Keratinocyte (primary cell): ENCODE data around the gene FAM3A. TPM values are rescaled to one million over a fixed set of nuclear protein-coding genes. Genes with fewer than 3 reads are reported as not detected.

Experiments used
- DNase-seq: peaks from one replicate; pipeline ENCODE4 v3.0.0-alpha.2; 2011; ENCODE audit warnings: low read depth, missing footprints, low spot score
- FAIRE-seq: peaks from 2 replicates; lab custom pipeline; 2011; peaks lifted over from hg19 to GRCh38; lab: Jason Lieb, UNC
- H2AFZ ChIP-seq: 2 replicates; pipeline ENCODE4 v1.6.0; 2012; ENCODE audit warnings: low read length, control low read depth, inconsistent platforms; ENCODE audit not compliant: control insufficient read depth
- H3K27ac ChIP-seq: 2 replicates; pipeline ENCODE4 v1.5.1; 2011; ENCODE audit warnings: low read length; ENCODE audit not compliant: control insufficient read depth, insufficient read depth
- H3K27me3 ChIP-seq: 3 replicates; pipeline ENCODE4 v1.6.0; 2011; ENCODE audit warnings: low read length; ENCODE audit not compliant: control insufficient read depth, insufficient read depth; ENCODE audit errors: extremely low read depth
- H3K36me3 ChIP-seq, 2 experiments: 2 replicates in 1 of 2; 3 replicates in 1 of 2; pipeline ENCODE4 v1.5.1; 2011; ENCODE audit warnings: low read length in 2 of 2, mild to moderate bottlenecking in 1 of 2; ENCODE audit not compliant: control insufficient read depth in 2 of 2, insufficient read depth in 2 of 2; ENCODE audit errors: extremely low read depth in 1 of 2
- H3K4me1 ChIP-seq: 3 replicates; pipeline ENCODE4 v1.5.1; 2011; ENCODE audit warnings: low read length; ENCODE audit not compliant: control insufficient read depth, insufficient read depth; ENCODE audit errors: extremely low read depth
- H3K4me2 ChIP-seq: 3 replicates; pipeline ENCODE4 v1.6.0; 2011; ENCODE audit warnings: low read depth, low read length; ENCODE audit not compliant: control insufficient read depth, insufficient read depth; ENCODE audit errors: extremely low read depth
- H3K4me3 ChIP-seq, 3 experiments: fragments of 200-600 bp in 1 of 3; sonication (generic) in 1 of 3; 2 replicates in 2 of 3; 3 replicates in 1 of 3; pipeline ENCODE4 v1.5.1; 2011 to 2016; ENCODE audit warnings: low read length in 3 of 3, mild to moderate bottlenecking in 3 of 3, control low read depth in 2 of 3, inconsistent platforms in 1 of 3, low read depth in 1 of 3, mixed read lengths in 1 of 3, mixed run types in 1 of 3, moderate library complexity in 1 of 3; ENCODE audit not compliant: control insufficient read depth in 2 of 3, insufficient read depth in 2 of 3; ENCODE audit errors: extremely low read depth in 1 of 3
- H3K79me2 ChIP-seq: 2 replicates; pipeline ENCODE4 v1.6.0; 2012; ENCODE audit warnings: low read length; ENCODE audit not compliant: control insufficient read depth, insufficient read depth
- H3K9ac ChIP-seq: 3 replicates; pipeline ENCODE4 v1.6.0; 2011; ENCODE audit warnings: low read length; ENCODE audit not compliant: control insufficient read depth, insufficient read depth; ENCODE audit errors: extremely low read depth
- H3K9me1 ChIP-seq: 3 replicates; pipeline ENCODE4 v1.6.0; 2011; ENCODE audit warnings: low read length; ENCODE audit not compliant: control insufficient read depth, insufficient read depth; ENCODE audit errors: extremely low read depth
- H3K9me3 ChIP-seq: 2 replicates; pipeline ENCODE4 v1.5.1; 2012; ENCODE audit warnings: low read depth, low read length; ENCODE audit not compliant: control insufficient read depth
- H4K20me1 ChIP-seq: 3 replicates; pipeline ENCODE4 v1.6.0; 2011; ENCODE audit warnings: low read length; ENCODE audit not compliant: control insufficient read depth, insufficient read depth; ENCODE audit errors: extremely low read depth
- CTCF ChIP-seq, 3 experiments: IDR thresholded peaks in 1 of 3; conservative IDR thresholded peaks in 1 of 3; optimal IDR thresholded peaks in 1 of 3; 2 replicates in 2 of 3; 3 replicates in 1 of 3; pipeline versions ENCODE3 to v1.5.1; 2011; ENCODE audit warnings: low read length in 3 of 3, mild to moderate bottlenecking in 3 of 3, moderate library complexity in 2 of 3, control low read depth in 1 of 3, inconsistent platforms in 1 of 3; ENCODE audit not compliant: insufficient read depth in 2 of 3; ENCODE audit errors: extremely low read depth in 1 of 3
- EZH2 ChIP-seq: IDR thresholded peaks from one replicate; pipeline ENCODE4 v1.6.1; 2012; ENCODE audit warnings: inconsistent platforms, mild to moderate bottlenecking, low read length, moderate library complexity
- dilution Hi-C: fragments of 300-500 bp; cut with MboI; formaldehyde crosslinking; loops from one replicate; pipeline ENCODE4 v1.7.0; 2020; ENCODE audit warnings: low sequenced_read_pairs; ENCODE audit not compliant: extremely low pct_ligation_motif_present
- polyA plus RNA-seq, 5 experiments: library from polyadenylated mRNA; depleted of rRNA in 3 of 5; stranded (reverse) in 3 of 5; stranded (forward) in 1 of 5; unstranded in 1 of 5; fragments of >200 nt; gene quantifications; 1 replicate in 1 of 5; 2 replicates in 3 of 5; 3 replicates in 1 of 5; pipeline versions ENCODE4 v1.2.1 to v1.2.3, GENCODE V29; 2011 to 2012; ENCODE audit warnings: missing spikeins in 2 of 5, low read depth in 1 of 5, low replicate concordance in 1 of 5

FAM3A gene
- polyA plus RNA-seq, 1 donor (not counting 4 experiments of a cell fraction or from before 2014, with no cell fraction given), result 15.8 TPM

DNA sequence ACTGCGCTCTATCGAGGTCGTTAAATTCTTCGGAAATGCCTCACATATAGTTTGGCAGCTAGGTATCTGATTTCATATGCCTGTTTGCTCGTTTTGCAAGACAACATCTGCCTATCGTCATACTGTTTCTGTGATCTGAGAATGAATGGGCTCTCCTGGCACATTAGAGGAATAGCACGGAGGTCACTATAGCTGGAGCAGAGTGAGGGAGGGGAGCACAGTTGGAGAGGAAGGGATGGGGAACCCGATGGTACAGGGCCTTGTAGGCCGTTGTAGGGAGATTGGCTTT is 31.9 kb upstream of the FAM3A start:
- no peaks in the 10 kb centered on the region for H3K9me3 ChIP-seq
- peaks cover 3 to 4% of the 10 kb centered on the region in 2 experiments for H3K36me3 ChIP-seq
- peak overlapping the region; percentile 63 to 82 (median 79) for H3K4me3 ChIP-seq
- FAIRE-seq, result no peak
- dilution Hi-C loops, result no loop called here
- no peak for DNase-seq
- H3K27ac ChIP-seq, result peak overlapping the region; percentile 90
- peaks cover 48% of the 10 kb centered on the region for H3K79me2 ChIP-seq
- peaks cover 17% of the 10 kb centered on the region for H3K4me1 ChIP-seq
- H3K9me1 ChIP-seq, result no peaks in the 10 kb centered on the region
- peak overlapping the region; percentile 90 for H3K9ac ChIP-seq
- H4K20me1 ChIP-seq, result peaks cover 3% of the 10 kb centered on the region
- peak overlapping the region; percentile 49 for H2AFZ ChIP-seq
- no peaks in the 10 kb centered on the region for H3K27me3 ChIP-seq
- H3K4me2 ChIP-seq, result peak overlapping the region; percentile 69
- TF ChIP-seq EZH2, result no peak
- no peak for TF ChIP-seq CTCF (optimal IDR thresholded peaks at IDR 0.05 in 1 of 3, IDR thresholded peaks at IDR 0.05 in 1 of 3, conservative IDR thresholded peaks at IDR 0.05 in 1 of 3; ENCODE audit: extremely low read depth in 1 of 3, insufficient read depth in 2 of 3, low read length in 3 of 3)

GRCh38 chrX:154547245-154548027 is 31.4 kb upstream of the FAM3A start, which contains the start of gene IKBKG:
Gene IKBKG, plus strand, starts transcription at chrX:154547620. Its CDS starts 4,383 bp downstream, at chrX:154552003.
- H3K9ac ChIP-seq, result peak within 1 kb of the TSS; percentile 90
- H3K9me3 ChIP-seq, result no peaks in the 10 kb centered on the region
- H3K4me3 ChIP-seq, result peak within 1 kb of the TSS; percentile 63 to 82 (median 79)
- no peaks in the 10 kb centered on the region for H3K9me1 ChIP-seq
- peak within 1 kb of the TSS; percentile 83 for H3K4me2 ChIP-seq
- peak within 1 kb of the TSS; percentile 49 for H2AFZ ChIP-seq
- dilution Hi-C loops, result no loop called here
- H3K36me3 ChIP-seq, result peaks cover 3 to 4% of the 10 kb centered on the region in 2 experiments
- H3K79me2 ChIP-seq, result peaks cover 48% of the 10 kb centered on the region
- H3K27me3 ChIP-seq, result no peaks in the 10 kb centered on the region
- H3K4me1 ChIP-seq, result peaks cover 22% of the 10 kb centered on the region
- FAIRE-seq (no peak), DNase-seq (no peak)
- peaks cover 3% of the 10 kb centered on the region for H4K20me1 ChIP-seq
- peak within 1 kb of the TSS; percentile 90 for H3K27ac ChIP-seq
- TF ChIP-seq EZH2, result no peak
- no peak for TF ChIP-seq CTCF (optimal IDR thresholded peaks at IDR 0.05 in 1 of 3, IDR thresholded peaks at IDR 0.05 in 1 of 3, conservative IDR thresholded peaks at IDR 0.05 in 1 of 3; ENCODE audit: extremely low read depth in 1 of 3, insufficient read depth in 2 of 3, low read length in 3 of 3)
